ENCODE data around the gene SPEF2.

GRCh38 chr5:35815089-35815936, 197.7 kb downstream of the SPEF2 start:
- TF ChIP-seq, protein P1, sequence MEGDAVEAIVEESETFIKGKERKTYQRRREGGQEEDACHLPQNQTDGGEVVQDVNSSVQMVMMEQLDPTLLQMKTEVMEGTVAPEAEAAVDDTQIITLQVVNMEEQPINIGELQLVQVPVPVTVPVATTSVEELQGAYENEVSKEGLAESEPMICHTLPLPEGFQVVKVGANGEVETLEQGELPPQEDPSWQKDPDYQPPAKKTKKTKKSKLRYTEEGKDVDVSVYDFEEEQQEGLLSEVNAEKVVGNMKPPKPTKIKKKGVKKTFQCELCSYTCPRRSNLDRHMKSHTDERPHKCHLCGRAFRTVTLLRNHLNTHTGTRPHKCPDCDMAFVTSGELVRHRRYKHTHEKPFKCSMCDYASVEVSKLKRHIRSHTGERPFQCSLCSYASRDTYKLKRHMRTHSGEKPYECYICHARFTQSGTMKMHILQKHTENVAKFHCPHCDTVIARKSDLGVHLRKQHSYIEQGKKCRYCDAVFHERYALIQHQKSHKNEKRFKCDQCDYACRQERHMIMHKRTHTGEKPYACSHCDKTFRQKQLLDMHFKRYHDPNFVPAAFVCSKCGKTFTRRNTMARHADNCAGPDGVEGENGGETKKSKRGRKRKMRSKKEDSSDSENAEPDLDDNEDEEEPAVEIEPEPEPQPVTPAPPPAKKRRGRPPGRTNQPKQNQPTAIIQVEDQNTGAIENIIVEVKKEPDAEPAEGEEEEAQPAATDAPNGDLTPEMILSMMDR (IDR thresholded peaks at IDR 0.05): no peak
- TF ChIP-seq POLR2A (IDR thresholded peaks at IDR 0.05): no peak
- TF ChIP-seq POLR2AphosphoS5 (IDR thresholded peaks at IDR 0.05; ENCODE audit: insufficient read depth in 1 of 2, low read depth in 1 of 2): no peak

Measured in vagina (tissue), 2 donors.